GM19468 (cell line): ENCODE results near the gene TNFRSF4.

Experiments
- ATAC-seq: cut with Tn5 transposase; IDR thresholded peaks from one replicate; pipeline ENCODE4 v1.9.1; 2021; ENCODE audit warnings: mild to moderate bottlenecking, moderate library complexity, moderate number of reproducible peaks; ENCODE audit not compliant: unreplicated experiment; ENCODE audit errors: extremely low read depth

TNFRSF4 gene

GRCh38 chr1:1245817-1246576, 32.0 kb upstream of the TNFRSF4 start:
- no peak for ATAC-seq

GRCh38 chr1:1245178-1245816, 31.3 kb upstream of the TNFRSF4 start:
- ATAC-seq = no peak

- no peak for ATAC-seq
Measured at GRCh38 chr1:1244192-1244811, 30.3 kb upstream of the TNFRSF4 start.

GRCh38 chr1:1243807-1244191, 29.8 kb upstream of the TNFRSF4 start:
- no peak for ATAC-seq

GRCh38 chr1:1243266-1243660, 29.3 kb upstream of the TNFRSF4 start:
- ATAC-seq = no peak

- no peak for ATAC-seq
Measured at GRCh38 chr1:1242461-1243265, 28.7 kb upstream of the TNFRSF4 start.

- ATAC-seq = no peak
Measured at GRCh38 chr1:1241588-1242219, 27.8 kb upstream of the TNFRSF4 start.

GRCh38 chr1:1240822-1241587, 27.1 kb upstream of the TNFRSF4 start:
- ATAC-seq = no peak

- ATAC-seq = no peak
Measured at GRCh38 chr1:1240348-1240732, 26.4 kb upstream of the TNFRSF4 start.

GRCh38 chr1:1239614-1240347, 25.8 kb upstream of the TNFRSF4 start:
- no peak for ATAC-seq

GRCh38 chr1:1239227-1239613, 25.3 kb upstream of the TNFRSF4 start:
- no peak for ATAC-seq

GRCh38 chr1:1238702-1239178, 24.8 kb upstream of the TNFRSF4 start:
- ATAC-seq = no peak

- ATAC-seq = no peak
Measured at GRCh38 chr1:1237874-1238701, 24.1 kb upstream of the TNFRSF4 start.

GRCh38 chr1:1236945-1237873, 23.3 kb upstream of the TNFRSF4 start:
- ATAC-seq = no peak

GRCh38 chr1:1236176-1236763, 22.3 kb upstream of the TNFRSF4 start:
- no peak for ATAC-seq

GRCh38 chr1:1235016-1235744, 21.2 kb upstream of the TNFRSF4 start:
- no peak for ATAC-seq
